GM21367 (cell line): ENCODE data around the gene RNU1-4.
"Not testable (repeated sequence)": the region's sequence is repeated elsewhere in the genome, so short reads cannot be mapped to it uniquely, and the experiment has no call there.

Experiments
- ATAC-seq: cut with Tn5 transposase; IDR thresholded peaks from one replicate; pipeline ENCODE4 v1.9.1; 2021; ENCODE audit not compliant: unreplicated experiment

Gene RNU1-4

GRCh38 chr1:16764820-16765655 is 24.7 kb downstream of the RNU1-4 start:
- not testable (repeated sequence) for ATAC-seq

GRCh38 chr1:16765731-16766605 is 25.7 kb downstream of the RNU1-4 start:
- ATAC-seq = not testable (repeated sequence)

GRCh38 chr1:16766689-16767256 is 26.5 kb downstream of the RNU1-4 start:
- ATAC-seq = not testable (repeated sequence)

- not testable (repeated sequence) for ATAC-seq
These were observed 29.9 kb downstream of the RNU1-4 start for GRCh38 chr1:16770139-16770759.

- not testable (repeated sequence) for ATAC-seq
These were observed 30.7 kb downstream of the RNU1-4 start for GRCh38 chr1:16770896-16771446.

- not testable (repeated sequence) for ATAC-seq
These were observed 32.2 kb downstream of the RNU1-4 start for GRCh38 chr1:16772275-16773204.

GRCh38 chr1:16773205-16773596 is 32.9 kb downstream of the RNU1-4 start:
- not testable (repeated sequence) for ATAC-seq

GRCh38 chr1:16773723-16774122 is 33.4 kb downstream of the RNU1-4 start:
- ATAC-seq = not testable (repeated sequence)

- not testable (repeated sequence) for ATAC-seq
These were observed 34.5 kb downstream of the RNU1-4 start for GRCh38 chr1:16774773-16775172.

- ATAC-seq = not testable (repeated sequence)
These were observed 35.0 kb downstream of the RNU1-4 start for GRCh38 chr1:16775290-16775689.

- not testable (repeated sequence) for ATAC-seq
These were observed 35.9 kb downstream of the RNU1-4 start for GRCh38 chr1:16776248-16776647.

GRCh38 chr1:16776835-16777234 is 36.5 kb downstream of the RNU1-4 start:
- not testable (repeated sequence) for ATAC-seq

- not testable (repeated sequence) for ATAC-seq
These were observed 37.5 kb downstream of the RNU1-4 start for GRCh38 chr1:16777821-16778220.

- not testable (repeated sequence) for ATAC-seq
These were observed 39.2 kb downstream of the RNU1-4 start for GRCh38 chr1:16779525-16779924.

- ATAC-seq = not testable (repeated sequence)
These were observed 40.7 kb downstream of the RNU1-4 start for GRCh38 chr1:16781033-16781432.

GRCh38 chr1:16781625-16782024 is 41.3 kb downstream of the RNU1-4 start:
- not testable (repeated sequence) for ATAC-seq

- not testable (repeated sequence) for ATAC-seq
These were observed 44.6 kb downstream of the RNU1-4 start for GRCh38 chr1:16784955-16785354.

- ATAC-seq = not testable (repeated sequence)
These were observed 46.0 kb downstream of the RNU1-4 start for GRCh38 chr1:16786362-16786761.

GRCh38 chr1:16787175-16787574 is 46.9 kb downstream of the RNU1-4 start:
- not testable (repeated sequence) for ATAC-seq
